Left lung (tissue), 10 donors: Measurements from ENCODE around the gene CACNA1H. TPM values are rescaled to one million over a fixed set of nuclear protein-coding genes. Genes with fewer than 3 reads are reported as not detected.
"Not testable (repeated sequence)": the region's sequence is repeated elsewhere in the genome, so short reads cannot be mapped to it uniquely, and the experiment has no call there.

Experiments used
- ATAC-seq: fragments of 200-7000 bp; cut with Tn5 transposase; one replicate; pipeline ENCODE4 v1.9.1; 2020; ENCODE audit warnings: moderate library complexity
- DNase-seq, 4 donors: peaks; one replicate each; pipeline ENCODE4 v3.0.0-alpha.2; 2013 to 2020
- H3K27ac ChIP-seq, 2 donors: fragments of 200-600 bp; sonication (generic) in 1 of 2; one replicate each; pipeline versions ENCODE4 v1.5.0 to v1.8.0; 2020 to 2021
- H3K27me3 ChIP-seq, 2 donors: fragments of 200-600 bp; sonication (generic) in 1 of 2; one replicate each; pipeline versions ENCODE4 v1.5.0 to v1.8.0; 2020 to 2021
- H3K36me3 ChIP-seq, 2 donors: fragments of 200-600 bp; sonication (generic) in 1 of 2; one replicate each; pipeline versions ENCODE4 v1.5.0 to v1.8.0; 2020 to 2021
- H3K4me1 ChIP-seq, 2 donors: fragments of 200-600 bp; one replicate each; pipeline ENCODE4 v1.8.0; 2021
- H3K4me3 ChIP-seq, 2 donors: fragments of 200-600 bp; sonication (generic) in 1 of 2; one replicate each; pipeline versions ENCODE4 v1.5.0 to v1.8.0; 2020 to 2021; ENCODE audit warnings: mild to moderate bottlenecking in 1 of 2
- H3K9me3 ChIP-seq, 2 donors: fragments of 200-600 bp; sonication (generic) in 1 of 2; one replicate each; pipeline versions ENCODE4 v1.5.0 to v1.8.0; 2020 to 2021
- intact Hi-C, 2 donors: fragments of 100-400 bp; cut with DNase I; formaldehyde crosslinking; loops; one replicate each; pipeline versions ENCODE4 v1.11.2 to v1.14.2; 2022
- polyA plus RNA-seq, 6 donors: library from polyadenylated mRNA; unstranded; fragments of 120-200 nt; gene quantifications; one replicate each; pipeline ENCODE4 v1.2.1, GENCODE V29; 2013; ENCODE audit not compliant: insufficient read length in 6 of 6
- total RNA-seq, 2 donors: library from RNA; stranded (reverse); fragmentation: NEBNext Ultra II Directional; extraction: Animal tissue kit (Norgen Biotek cat#: 25700); gene quantifications; one replicate each; pipeline ENCODE4 v1.2.1, GENCODE V29; 2021
- TF ChIP-seq, protein P1 (sequence below), 2 donors: fragments of 200-600 bp; sonication (generic) in 1 of 2; IDR thresholded peaks; one replicate each; pipeline versions ENCODE4 v1.5.0 to v1.8.0; 2021; ENCODE audit warnings: antibody characterized with exemption in 2 of 2
- donor health status: DM: no; HTN: yes; CAD: no.
- donor health status: DM: no; HTN: no; CAD: no.

The CACNA1H gene
- total and polyA plus RNA-seq, 8 donors: 3.4 to 14.0 (median 7.1) TPM

- H3K4me3 ChIP-seq, ATAC-seq, H3K9me3 ChIP-seq, intact Hi-C loops, DNase-seq, H3K4me1 ChIP-seq, H3K27ac ChIP-seq, H3K36me3 ChIP-seq: not testable (repeated sequence)
- peaks cover 0 to 30% of the 10 kb centered on the region in 2 donors for H3K27me3 ChIP-seq
Observed at GRCh38 chr16:1243907-1244850, 91.3 kb downstream of the CACNA1H start.

- TF ChIP-seq, protein P1, sequence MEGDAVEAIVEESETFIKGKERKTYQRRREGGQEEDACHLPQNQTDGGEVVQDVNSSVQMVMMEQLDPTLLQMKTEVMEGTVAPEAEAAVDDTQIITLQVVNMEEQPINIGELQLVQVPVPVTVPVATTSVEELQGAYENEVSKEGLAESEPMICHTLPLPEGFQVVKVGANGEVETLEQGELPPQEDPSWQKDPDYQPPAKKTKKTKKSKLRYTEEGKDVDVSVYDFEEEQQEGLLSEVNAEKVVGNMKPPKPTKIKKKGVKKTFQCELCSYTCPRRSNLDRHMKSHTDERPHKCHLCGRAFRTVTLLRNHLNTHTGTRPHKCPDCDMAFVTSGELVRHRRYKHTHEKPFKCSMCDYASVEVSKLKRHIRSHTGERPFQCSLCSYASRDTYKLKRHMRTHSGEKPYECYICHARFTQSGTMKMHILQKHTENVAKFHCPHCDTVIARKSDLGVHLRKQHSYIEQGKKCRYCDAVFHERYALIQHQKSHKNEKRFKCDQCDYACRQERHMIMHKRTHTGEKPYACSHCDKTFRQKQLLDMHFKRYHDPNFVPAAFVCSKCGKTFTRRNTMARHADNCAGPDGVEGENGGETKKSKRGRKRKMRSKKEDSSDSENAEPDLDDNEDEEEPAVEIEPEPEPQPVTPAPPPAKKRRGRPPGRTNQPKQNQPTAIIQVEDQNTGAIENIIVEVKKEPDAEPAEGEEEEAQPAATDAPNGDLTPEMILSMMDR (IDR thresholded peaks at IDR 0.05): no peak
- ATAC-seq (no peak), DNase-seq (no peak)
- Histone ChIP-seq H3K4me3 (no peak overlapping the region), H3K36me3 (no peaks in the 10 kb centered on the region), H3K9me3 (no peaks in the 10 kb centered on the region), H3K4me1 (no peaks in the 10 kb centered on the region), H3K27me3 (peaks cover 0 to 30% of the 10 kb centered on the region in 2 donors), H3K27ac (no peak overlapping the region)
- intact Hi-C loops: no loop called here
Observed at GRCh38 chr16:1244881-1245280, 92.0 kb downstream of the CACNA1H start.

- Histone ChIP-seq H3K27me3 (peaks cover 0 to 30% of the 10 kb centered on the region in 2 donors), H3K4me3 (no peak overlapping the region), H3K27ac (no peak overlapping the region), H3K9me3 (no peaks in the 10 kb centered on the region), H3K4me1 (no peaks in the 10 kb centered on the region), H3K36me3 (no peaks in the 10 kb centered on the region)
- intact Hi-C loops: no loop called here
- ATAC-seq: no peak
- TF ChIP-seq, protein P1 (IDR thresholded peaks at IDR 0.05): no peak
- no peak for DNase-seq
Observed at GRCh38 chr16:1245452-1246020, 92.6 kb downstream of the CACNA1H start.

DNA sequence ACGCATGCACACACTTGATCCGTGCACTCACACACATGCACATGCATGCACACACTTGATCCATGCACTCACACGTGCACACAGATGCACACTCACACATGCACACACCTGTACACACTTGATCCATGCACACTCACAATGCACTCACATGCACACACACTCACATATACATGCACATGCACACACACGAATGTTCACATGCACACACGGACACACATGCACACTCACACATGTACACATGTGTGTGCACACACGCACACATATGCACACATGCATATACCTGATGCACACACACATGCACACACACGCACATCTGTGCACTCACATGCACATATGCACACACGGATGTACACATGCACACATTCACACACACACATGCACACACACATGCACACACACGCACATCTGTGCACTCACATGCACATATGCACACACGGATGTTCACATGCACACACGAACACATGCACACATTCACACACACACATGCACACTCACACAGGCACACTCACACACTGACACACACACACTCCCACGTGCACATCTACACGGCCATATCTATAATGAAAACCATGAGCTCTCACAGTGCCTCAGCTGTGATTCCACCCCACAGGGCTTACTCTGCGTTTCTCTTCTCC lies 95.1 kb downstream of the CACNA1H start:
- H3K27ac ChIP-seq, ATAC-seq, H3K4me3 ChIP-seq, H3K36me3 ChIP-seq, DNase-seq, H3K4me1 ChIP-seq, H3K9me3 ChIP-seq, intact Hi-C loops: not testable (repeated sequence)
- H3K27me3 ChIP-seq: peaks cover 0 to 30% of the 10 kb centered on the region in 2 donors

GRCh38 chr16:1249031-1249755 lies 96.3 kb downstream of the CACNA1H start:
- H3K9me3 ChIP-seq, H3K36me3 ChIP-seq, H3K27ac ChIP-seq, DNase-seq, H3K4me3 ChIP-seq, intact Hi-C loops, H3K4me1 ChIP-seq: not testable (repeated sequence)
- H3K27me3 ChIP-seq: peaks cover 0 to 25% of the 10 kb centered on the region in 2 donors
- peak; percentile 94 for ATAC-seq

DNA sequence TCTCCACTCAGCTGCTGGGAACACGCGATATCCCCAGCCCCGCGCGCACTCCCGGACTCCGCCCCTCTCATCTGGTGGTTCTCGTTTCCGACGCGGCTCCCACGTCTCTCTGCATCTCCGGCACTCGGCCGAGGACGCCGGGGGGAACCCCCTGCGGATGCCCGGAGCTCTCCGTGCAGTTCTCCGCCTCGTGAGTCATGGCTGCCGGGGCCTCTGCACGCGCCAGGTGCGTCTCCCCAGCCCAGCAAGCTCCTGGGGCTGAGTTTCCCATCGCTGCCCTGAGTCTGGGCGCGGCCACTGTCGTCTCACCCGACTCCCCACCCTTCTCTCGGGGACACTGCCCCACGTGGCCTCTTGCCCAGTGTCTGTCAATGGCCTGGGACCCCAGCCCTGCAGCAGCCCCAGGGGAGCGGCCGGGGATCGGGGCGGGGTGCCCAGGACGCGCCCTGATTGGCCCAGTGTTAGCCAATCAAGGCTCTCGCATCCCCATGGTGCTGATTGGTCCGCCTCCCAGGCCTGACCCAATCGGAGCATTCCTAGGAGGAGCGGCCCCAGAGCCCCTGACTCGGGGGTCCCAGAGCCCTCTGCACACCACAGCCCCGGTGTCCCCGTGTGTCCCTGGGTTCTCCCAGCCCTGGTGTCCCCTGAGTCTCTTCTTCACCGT lies 100.9 kb downstream of the CACNA1H start:
- intact Hi-C loops, ATAC-seq: not testable (repeated sequence)

GRCh38 chr16:1254821-1255220 lies 101.9 kb downstream of the CACNA1H start:
- intact Hi-C loops, H3K27ac ChIP-seq, DNase-seq, ATAC-seq, H3K4me1 ChIP-seq, H3K36me3 ChIP-seq, H3K9me3 ChIP-seq, H3K4me3 ChIP-seq: not testable (repeated sequence)
- H3K27me3 ChIP-seq: peaks cover 7 to 42% of the 10 kb centered on the region in 2 donors

More for the DNA sequence above, 100.9 kb downstream of the CACNA1H start:
- not testable (repeated sequence) for H3K27ac ChIP-seq, H3K4me1 ChIP-seq, H3K4me3 ChIP-seq, DNase-seq, H3K9me3 ChIP-seq, H3K36me3 ChIP-seq
- peaks cover 0 to 32% of the 10 kb centered on the region in 2 donors for H3K27me3 ChIP-seq

DNA sequence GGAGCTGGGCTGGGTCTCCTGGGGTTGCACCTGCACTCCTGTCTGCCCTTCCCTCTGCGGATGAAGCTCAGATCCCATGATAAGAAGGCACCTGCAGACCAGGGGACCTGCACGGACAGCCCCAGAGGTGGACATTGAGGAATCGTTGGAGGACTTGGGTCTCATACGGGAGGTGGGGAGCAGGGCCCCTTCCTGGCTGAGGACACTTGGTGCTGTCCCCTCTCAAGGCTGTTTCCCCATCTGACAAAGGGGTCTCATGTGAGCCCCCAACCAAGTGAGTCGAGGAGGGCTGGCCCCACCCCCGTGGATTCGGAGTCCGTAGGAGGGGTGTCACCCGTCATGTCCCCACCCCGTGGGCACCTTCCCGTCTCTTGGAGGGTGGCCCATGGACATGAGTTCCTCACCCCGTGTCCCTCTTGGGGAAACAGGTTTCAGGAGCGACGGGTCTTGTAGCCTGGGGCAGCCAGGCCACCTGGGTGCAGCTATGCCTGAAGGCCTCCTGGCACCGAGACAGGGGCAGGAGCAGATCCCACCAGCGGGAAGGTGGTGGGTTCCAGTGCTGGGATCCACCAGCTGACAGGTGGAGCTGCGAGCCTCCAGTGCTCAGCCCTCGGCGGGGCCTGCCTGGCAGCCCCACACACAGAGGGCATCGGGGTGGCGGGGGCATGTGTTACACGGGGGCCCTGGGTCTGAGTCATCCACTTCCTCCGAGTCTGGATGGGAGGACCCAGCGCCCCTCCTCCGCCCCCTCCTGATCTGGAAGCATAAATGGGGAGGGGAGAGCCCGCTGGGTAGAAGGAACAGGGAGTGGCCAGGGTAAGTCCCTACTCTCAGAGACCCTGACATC lies 102.6 kb downstream of the CACNA1H start, which contains the start of gene TPSD1:
Gene TPSD1 (plus strand): TSS at position 794 of the 847 bp plus-strand sequence. CDS start 212 bp downstream, outside the sequence.
- intact Hi-C loops, H3K36me3 ChIP-seq, H3K9me3 ChIP-seq, H3K4me1 ChIP-seq, H3K27ac ChIP-seq, DNase-seq, H3K4me3 ChIP-seq, ATAC-seq: not testable (repeated sequence)
- peaks cover 14 to 49% of the 10 kb centered on the region in 2 donors for H3K27me3 ChIP-seq

- intact Hi-C loops, DNase-seq, ATAC-seq, H3K4me3 ChIP-seq, H3K9me3 ChIP-seq, H3K36me3 ChIP-seq, H3K4me1 ChIP-seq, H3K27ac ChIP-seq: not testable (repeated sequence)
- peaks cover 20 to 58% of the 10 kb centered on the region in 2 donors for H3K27me3 ChIP-seq
Observed at GRCh38 chr16:1256296-1256873, 103.5 kb downstream of the CACNA1H start.
